OCI-LY7 (cell line): ENCODE results near the gene SFRP5. TPM values are rescaled to one million over a fixed set of nuclear protein-coding genes. Genes with fewer than 3 reads are reported as not detected.

Experiments
- BruUV-seq: library from RNA; stranded (reverse); fragments of 400-500 nt; replicated peaks from 2 replicates; lab custom pipeline; 2021; lab: Mats Ljungman, UMichigan
- CTCF ChIA-PET: fragments of 300-600 bp; sonication (Branson Sonifier 250); formaldehyde crosslinking; loops from one replicate; lab custom pipeline; 2022; ENCODE audit warnings: antibody characterized with exemption; ENCODE audit not compliant: unreplicated experiment; lab: Charles Lee
- POLR2A ChIA-PET: fragments of 300-600 bp; sonication (Branson Sonifier 250); formaldehyde crosslinking; loops from one replicate; lab custom pipeline; 2022; ENCODE audit warnings: antibody characterized with exemption; lab: Charles Lee
- DNase-seq: peaks from one replicate; pipeline ENCODE4 v3.0.0-alpha.2; 2015; ENCODE audit warnings: low spot score
- H2AFZ ChIP-seq: fragments of 200-600 bp; sonication (generic), shearing (Covaris generic); 2 replicates; pipeline ENCODE4 v1.6.1; 2014; ENCODE audit warnings: mild to moderate bottlenecking, antibody characterized with exemption, low read length, moderate library complexity
- H3K27ac ChIP-seq: fragments of 200-600 bp; sonication (generic); 2 replicates; pipeline ENCODE4 v1.5.1; 2014; ENCODE audit warnings: mixed run types, low read depth, mild to moderate bottlenecking, moderate library complexity, low read length, inconsistent platforms; ENCODE audit not compliant: poor library complexity, severe bottlenecking
- H3K36me3 ChIP-seq: fragments of 200-600 bp; sonication (generic); 2 replicates; pipeline ENCODE4 v1.6.1; 2014; ENCODE audit warnings: mild to moderate bottlenecking, antibody characterized with exemption, low read length, moderate library complexity, mixed read lengths; ENCODE audit not compliant: insufficient read depth
- H3K4me1 ChIP-seq: fragments of 200-600 bp; sonication (generic); 2 replicates; pipeline ENCODE4 v1.5.1; 2014; ENCODE audit warnings: mild to moderate bottlenecking, low read length; ENCODE audit not compliant: insufficient read depth, poor library complexity, severe bottlenecking
- H3K4me2 ChIP-seq: fragments of 200-600 bp; sonication (generic); 2 replicates; pipeline ENCODE4 v1.6.1; 2014; ENCODE audit warnings: mild to moderate bottlenecking, low read length
- H3K4me3 ChIP-seq: fragments of 200-600 bp; sonication (generic); 2 replicates; pipeline ENCODE4 v1.5.1; 2014; ENCODE audit warnings: mild to moderate bottlenecking, low read depth, low read length; ENCODE audit not compliant: poor library complexity, severe bottlenecking
- H3K79me2 ChIP-seq: fragments of 200-600 bp; sonication (generic); 2 replicates; pipeline ENCODE4 v1.6.1; 2016; ENCODE audit warnings: low read depth, mild to moderate bottlenecking, low read length, moderate library complexity, mixed read lengths; ENCODE audit not compliant: insufficient read depth
- H3K9me2 ChIP-seq: fragments of 200-600 bp; sonication (generic); 2 replicates; pipeline ENCODE4 v1.6.1; 2016; ENCODE audit warnings: mild to moderate bottlenecking, low read length, mixed read lengths; ENCODE audit not compliant: insufficient read depth
- H3K9me3 ChIP-seq: fragments of 200-600 bp; sonication (generic); 2 replicates; pipeline ENCODE4 v1.6.1; 2014; ENCODE audit warnings: mild to moderate bottlenecking, mixed run types, low read length, mixed read lengths
- H4K20me1 ChIP-seq: fragments of 200-600 bp; sonication (generic); 2 replicates; pipeline ENCODE4 v1.6.1; 2014; ENCODE audit warnings: mild to moderate bottlenecking, antibody characterized with exemption, low read length, moderate library complexity, mixed read lengths; ENCODE audit not compliant: insufficient read depth
- EZH2phosphoT487 ChIP-seq: fragments of 200-600 bp; sonication (generic); IDR thresholded peaks from 2 replicates; pipeline ENCODE4 v1.6.1; 2018; ENCODE audit warnings: low read depth, borderline replicate concordance, mild to moderate bottlenecking, mixed run types, antibody characterized with exemption, low read length, moderate library complexity, mixed read lengths
- intact Hi-C: fragments of 100-400 bp; cut with micrococcal nuclease; formaldehyde crosslinking; loops from one replicate; pipeline ENCODE4 v1.10.0; 2022; ENCODE audit not compliant: unreplicated experiment
- total RNA-seq, 2 experiments: library from RNA; depleted of rRNA in 1 of 2; stranded (reverse); fragments of >200 nt in 1 of 2; shearing (Covaris generic) in 1 of 2; gene quantifications; 2 replicates each; pipeline ENCODE4 v1.2.3, GENCODE V29; 2014 to 2022
- TF ChIP-seq, protein P1 (sequence below): fragments of 200-600 bp; sonication (generic); conservative IDR thresholded peaks from 2 replicates; pipeline ENCODE4 v1.5.1; 2014; ENCODE audit warnings: mild to moderate bottlenecking, antibody characterized with exemption, low read length, moderate library complexity, mixed read lengths

The SFRP5 gene
- total RNA-seq, 2 experiments from 2014 or later, result not detected

DNA sequence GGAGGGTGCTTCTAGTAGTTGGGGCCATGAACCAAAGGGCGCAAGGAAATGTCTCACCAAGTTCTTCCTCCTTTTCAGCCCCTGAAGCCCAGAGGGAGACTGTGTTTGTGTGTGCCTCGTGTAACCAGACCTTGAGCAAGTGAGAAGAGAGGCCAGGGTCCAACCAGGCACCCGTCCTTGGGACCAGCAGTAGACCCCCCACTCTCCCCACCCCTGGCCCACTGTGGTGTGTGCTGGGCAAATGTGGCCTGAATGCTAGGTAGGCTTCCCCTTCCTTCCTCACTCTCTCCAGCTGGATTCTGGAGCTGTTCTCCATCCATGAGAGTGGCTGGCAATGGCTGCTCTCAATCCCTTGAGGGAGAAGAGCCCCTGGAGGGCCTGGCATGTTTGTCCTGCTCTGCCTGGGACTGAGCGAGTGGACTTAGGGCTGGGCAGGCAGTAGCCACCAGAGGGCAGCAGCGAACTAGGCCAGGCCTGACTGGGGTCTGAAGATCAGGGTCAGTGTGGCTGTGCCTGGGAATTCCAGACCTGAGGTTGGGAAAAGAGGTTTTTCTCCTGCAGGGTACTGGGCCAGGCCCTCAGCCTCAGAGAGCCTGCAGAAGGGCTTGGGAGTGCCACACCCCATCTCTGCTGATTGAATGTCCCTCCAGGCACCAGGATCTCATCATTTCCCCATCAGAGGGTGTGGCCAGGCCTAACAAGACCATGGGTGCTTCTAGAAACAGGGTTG lies 12.5 kb downstream of the SFRP5 start:
- H3K9me2 ChIP-seq, result no peaks in the 10 kb centered on the region
- ChIA-PET CTCF (no interaction called here), POLR2A (no interaction called here)
- no peak overlapping the region for H2AFZ ChIP-seq
- H3K9me3 ChIP-seq, result no peaks in the 10 kb centered on the region
- no peak overlapping the region for H3K27ac ChIP-seq
- peak; percentile 54 for DNase-seq
- no peak overlapping the region for H3K4me3 ChIP-seq
- BruUV-seq, result TSS peak; percentile 40
- H3K4me2 ChIP-seq, result no peak overlapping the region
- peaks cover 48% of the 10 kb centered on the region for H3K36me3 ChIP-seq
- H3K79me2 ChIP-seq, result no peaks in the 10 kb centered on the region
- TF ChIP-seq EZH2phosphoT487, result no peak
- TF ChIP-seq, protein P1, sequence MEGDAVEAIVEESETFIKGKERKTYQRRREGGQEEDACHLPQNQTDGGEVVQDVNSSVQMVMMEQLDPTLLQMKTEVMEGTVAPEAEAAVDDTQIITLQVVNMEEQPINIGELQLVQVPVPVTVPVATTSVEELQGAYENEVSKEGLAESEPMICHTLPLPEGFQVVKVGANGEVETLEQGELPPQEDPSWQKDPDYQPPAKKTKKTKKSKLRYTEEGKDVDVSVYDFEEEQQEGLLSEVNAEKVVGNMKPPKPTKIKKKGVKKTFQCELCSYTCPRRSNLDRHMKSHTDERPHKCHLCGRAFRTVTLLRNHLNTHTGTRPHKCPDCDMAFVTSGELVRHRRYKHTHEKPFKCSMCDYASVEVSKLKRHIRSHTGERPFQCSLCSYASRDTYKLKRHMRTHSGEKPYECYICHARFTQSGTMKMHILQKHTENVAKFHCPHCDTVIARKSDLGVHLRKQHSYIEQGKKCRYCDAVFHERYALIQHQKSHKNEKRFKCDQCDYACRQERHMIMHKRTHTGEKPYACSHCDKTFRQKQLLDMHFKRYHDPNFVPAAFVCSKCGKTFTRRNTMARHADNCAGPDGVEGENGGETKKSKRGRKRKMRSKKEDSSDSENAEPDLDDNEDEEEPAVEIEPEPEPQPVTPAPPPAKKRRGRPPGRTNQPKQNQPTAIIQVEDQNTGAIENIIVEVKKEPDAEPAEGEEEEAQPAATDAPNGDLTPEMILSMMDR, result peak; percentile 84
- intact Hi-C loops, result loop anchor here (1.0 kb wide), 1 partner anchor 110 kb away; no protein-coding TSS in a partner anchor
- H3K4me1 ChIP-seq, result peaks cover 16% of the 10 kb centered on the region
- no peaks in the 10 kb centered on the region for H4K20me1 ChIP-seq

DNA sequence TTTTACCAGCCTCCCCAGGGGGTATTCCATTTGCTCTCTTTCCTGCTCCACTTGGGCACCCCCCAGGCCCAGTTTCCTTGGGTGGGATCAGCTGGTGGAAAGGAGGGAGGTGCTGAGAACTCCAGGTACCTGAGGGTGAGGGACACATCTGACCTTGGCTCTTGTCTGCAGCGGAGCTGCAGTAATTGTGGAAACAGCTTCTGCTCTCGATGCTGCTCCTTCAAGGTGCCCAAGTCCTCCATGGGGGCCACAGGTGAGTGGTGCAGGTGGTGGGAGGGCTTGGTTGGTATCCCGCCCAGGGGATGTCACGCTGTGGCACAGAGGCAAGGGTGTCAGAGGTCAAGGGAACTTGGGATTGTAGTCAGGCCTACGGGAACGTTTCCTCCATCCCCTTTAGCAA lies 14.3 kb downstream of the SFRP5 start:
- Histone ChIP-seq H3K4me2 (no peak overlapping the region), H3K9me3 (no peaks in the 10 kb centered on the region), H4K20me1 (no peaks in the 10 kb centered on the region), H3K4me3 (no peak overlapping the region), H3K36me3 (peaks cover 66% of the 10 kb centered on the region), H3K27ac (no peak overlapping the region), H3K9me2 (no peaks in the 10 kb centered on the region), H3K79me2 (no peaks in the 10 kb centered on the region), H3K4me1 (no peaks in the 10 kb centered on the region), H2AFZ (no peak overlapping the region)
- TF ChIP-seq EZH2phosphoT487, result no peak
- intact Hi-C loops, result no loop called here
- POLR2A ChIA-PET, result no interaction called here
- DNase-seq, result no peak
- no TSS peak for BruUV-seq
- CTCF ChIA-PET, result no interaction called here

DNA sequence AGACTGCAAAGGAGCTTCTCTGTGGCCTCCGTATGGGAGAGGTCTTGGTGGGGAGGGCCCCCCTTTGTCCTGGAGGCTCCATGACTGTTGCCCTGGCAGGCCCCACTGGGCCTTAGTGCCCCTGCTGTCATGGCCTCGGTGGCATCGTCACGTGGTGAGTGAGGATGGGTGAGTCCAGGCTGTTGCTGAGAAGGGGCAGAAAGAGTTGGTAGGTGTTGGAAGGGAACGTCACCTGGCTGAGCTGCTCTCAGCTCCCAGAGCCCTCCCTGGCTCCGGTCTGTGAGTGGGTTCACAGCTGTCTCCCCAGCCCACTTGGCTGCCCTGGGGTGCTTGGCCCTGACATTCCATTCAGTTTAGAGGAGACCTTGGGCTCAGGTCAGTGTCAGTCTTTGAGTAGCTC lies 16.1 kb downstream of the SFRP5 start:
- Histone ChIP-seq H3K9me2 (no peaks in the 10 kb centered on the region), H3K4me1 (no peaks in the 10 kb centered on the region), H3K36me3 (peaks cover 82% of the 10 kb centered on the region), H3K4me3 (no peak overlapping the region), H4K20me1 (no peaks in the 10 kb centered on the region), H3K9me3 (no peaks in the 10 kb centered on the region), H3K79me2 (no peaks in the 10 kb centered on the region), H2AFZ (no peak overlapping the region), H3K4me2 (no peak overlapping the region), H3K27ac (no peak overlapping the region)
- intact Hi-C loops, result no loop called here
- DNase-seq, result no peak
- TF ChIP-seq, protein P1, result no peak
- TF ChIP-seq EZH2phosphoT487, result no peak
- BruUV-seq, result no TSS peak
- POLR2A ChIA-PET, result interaction anchor here (1.4 kb wide), 1 partner anchor 9 kb away, joined by 4 read pairs; no protein-coding TSS in a partner anchor
- CTCF ChIA-PET, result interaction anchor here (0.6 kb wide), 1 partner anchor 1533 kb away, joined by 3 read pairs; no protein-coding TSS in a partner anchor
